Subcutaneous abdominal adipose tissue (tissue), 5 donors: ENCODE measurements around the gene LCNL1.

ENCODE experiments used
- H3K27ac ChIP-seq: one replicate; pipeline ENCODE4 v1.7.0; 2013; ENCODE audit warnings: low read depth, mild to moderate bottlenecking, inconsistent platforms, low read length, moderate library complexity
- H3K27me3 ChIP-seq, 5 donors: one replicate each; pipeline ENCODE4 v1.7.0; 2013; ENCODE audit warnings: low read length in 5 of 5, inconsistent platforms in 1 of 5; ENCODE audit not compliant: control insufficient read depth in 5 of 5, insufficient read depth in 4 of 5
- H3K36me3 ChIP-seq, 5 donors: one replicate each; pipeline ENCODE4 v1.7.0; 2013; ENCODE audit warnings: low read length in 5 of 5; ENCODE audit not compliant: control insufficient read depth in 5 of 5, insufficient read depth in 5 of 5
- H3K4me1 ChIP-seq, 5 donors: one replicate each; pipeline ENCODE4 v1.7.0; 2013; ENCODE audit warnings: low read length in 5 of 5, mild to moderate bottlenecking in 3 of 5, moderate library complexity in 1 of 5; ENCODE audit not compliant: control insufficient read depth in 5 of 5, insufficient read depth in 5 of 5
- H3K4me3 ChIP-seq, 5 donors: one replicate each; pipeline ENCODE4 v1.7.0; 2013; ENCODE audit warnings: low read length in 5 of 5, low read depth in 1 of 5
- H3K9ac ChIP-seq, 5 donors: one replicate each; pipeline ENCODE4 v1.7.0; 2013; ENCODE audit warnings: low read length in 5 of 5, mild to moderate bottlenecking in 4 of 5, moderate library complexity in 3 of 5
- H3K9me3 ChIP-seq, 5 donors: one replicate each; pipeline ENCODE4 v1.7.0; 2013; ENCODE audit warnings: low read length in 5 of 5; ENCODE audit not compliant: control insufficient read depth in 5 of 5
- donor health status: healthy.
- donor health status: healthy.
- donor health status: healthy.
- donor health status: healthy.
- donor health status: healthy.

Gene LCNL1

DNA sequence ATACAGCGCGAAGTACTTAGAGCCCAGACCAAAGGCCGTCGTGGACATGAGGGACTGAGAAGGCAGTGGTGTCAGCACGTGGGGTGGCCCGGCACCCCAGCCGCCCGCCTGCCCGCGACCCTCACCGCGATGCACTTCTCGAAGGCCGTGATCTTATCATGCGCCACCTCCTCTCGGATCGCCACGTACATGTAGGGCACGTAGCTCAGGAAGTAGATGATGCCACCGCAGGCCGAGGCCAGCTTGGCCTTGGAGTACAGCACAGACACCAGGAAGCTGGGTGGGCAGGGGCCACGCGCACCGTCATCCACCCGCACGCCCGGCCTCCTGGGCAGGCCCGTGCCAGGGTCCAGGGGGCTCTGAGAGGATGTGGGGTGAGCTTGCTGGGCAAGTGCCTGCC lies 34.3 kb downstream of the LCNL1 start:
- Histone ChIP-seq H3K4me1 (no peaks in the 10 kb centered on the region), H3K4me3 (no peak overlapping the region), H3K36me3 (peaks cover 0 to 79% (median 59%) of the 10 kb centered on the region in 5 donors), H3K9ac (no peak overlapping the region), H3K27ac (no peak overlapping the region), H3K9me3 (no peaks in the 10 kb centered on the region), H3K27me3 (no peaks in the 10 kb centered on the region)

DNA sequence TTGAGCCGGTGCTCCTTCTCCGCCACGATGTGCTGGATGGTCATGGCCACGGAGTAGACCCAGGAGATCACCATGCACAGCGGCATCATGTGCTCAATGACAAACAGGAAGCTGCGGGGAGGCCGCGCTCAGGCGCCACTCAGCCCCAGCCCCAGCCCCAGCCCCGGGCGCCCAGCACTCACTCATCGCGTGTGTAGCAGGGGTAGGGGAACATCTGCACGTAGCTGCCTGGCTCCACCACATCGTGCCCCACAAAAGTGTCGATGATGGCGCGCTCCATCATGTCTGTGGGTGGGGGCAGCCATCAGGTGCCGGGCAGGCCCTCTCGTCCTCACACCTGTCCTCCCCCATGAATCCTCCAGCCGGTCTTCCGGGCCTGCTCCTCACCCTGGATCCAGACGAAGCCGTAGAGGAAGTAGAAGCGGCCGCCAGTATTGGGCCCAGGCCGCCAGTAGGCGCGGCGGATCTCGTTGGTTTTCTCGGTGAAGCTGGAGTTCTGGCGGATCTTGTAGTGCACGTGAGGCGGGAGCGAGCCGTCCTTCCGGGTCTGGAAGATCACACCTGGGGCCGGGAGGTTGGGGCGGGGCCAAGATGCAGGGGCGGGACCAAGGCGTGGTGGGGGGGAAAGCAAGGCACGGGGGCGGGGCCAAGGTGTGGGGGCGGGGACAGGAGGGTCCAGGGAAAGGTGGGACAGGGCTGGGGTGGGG lies 35.2 kb downstream of the LCNL1 start:
- H3K27ac ChIP-seq: no peak overlapping the region
- no peak overlapping the region for H3K9ac ChIP-seq
- H3K4me1 ChIP-seq: peaks cover 0 to 6% (median 2%) of the 10 kb centered on the region in 5 donors
- peaks cover 0 to 74% (median 50%) of the 10 kb centered on the region in 5 donors for H3K36me3 ChIP-seq
- no peaks in the 10 kb centered on the region for H3K9me3 ChIP-seq
- no peak overlapping the region for H3K4me3 ChIP-seq
- H3K27me3 ChIP-seq: no peaks in the 10 kb centered on the region

DNA sequence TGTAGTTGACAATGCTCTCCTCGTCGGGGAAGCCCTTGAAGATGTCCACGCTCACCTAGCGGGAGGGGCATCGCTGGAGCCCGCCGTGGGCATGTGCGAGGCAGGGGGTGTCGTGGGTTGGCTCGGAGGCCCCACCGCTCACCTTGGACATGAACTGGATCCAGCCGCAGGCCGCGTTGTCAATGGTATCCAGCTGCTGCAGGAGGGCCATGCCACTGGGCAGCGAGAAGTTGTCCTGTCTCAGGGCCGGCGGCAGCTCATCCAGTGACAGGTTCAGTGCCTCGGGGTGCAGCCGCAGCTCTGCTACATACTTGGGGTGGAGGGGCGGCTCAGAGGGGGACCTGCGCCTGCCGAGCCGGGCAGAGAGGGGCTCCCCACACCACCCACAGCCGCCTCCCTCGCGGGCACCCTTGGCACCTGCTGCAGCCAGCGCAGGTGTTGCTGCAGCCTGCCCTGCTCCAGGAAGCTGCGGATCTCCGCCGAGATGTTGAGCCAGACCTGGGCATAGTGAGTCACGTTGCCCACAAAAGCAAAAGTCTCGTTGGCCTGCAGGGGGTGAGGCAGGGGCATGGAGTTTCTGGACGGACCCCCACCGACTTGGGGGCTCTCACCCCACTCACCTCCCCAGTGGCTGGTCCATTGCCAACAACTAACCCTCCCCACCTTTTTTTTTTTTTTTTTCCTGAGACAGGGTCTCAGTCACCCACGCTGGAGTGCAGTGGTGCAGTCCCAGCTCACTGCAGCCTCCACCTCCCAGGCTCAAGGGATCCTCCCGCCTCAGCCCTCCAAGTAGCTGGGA lies 36.2 kb downstream of the LCNL1 start:
- Histone ChIP-seq H3K27ac (no peak overlapping the region), H3K4me1 (peaks cover 0 to 16% (median 11%) of the 10 kb centered on the region in 5 donors), H3K36me3 (peaks cover 0 to 66% (median 46%) of the 10 kb centered on the region in 5 donors)

DNA sequence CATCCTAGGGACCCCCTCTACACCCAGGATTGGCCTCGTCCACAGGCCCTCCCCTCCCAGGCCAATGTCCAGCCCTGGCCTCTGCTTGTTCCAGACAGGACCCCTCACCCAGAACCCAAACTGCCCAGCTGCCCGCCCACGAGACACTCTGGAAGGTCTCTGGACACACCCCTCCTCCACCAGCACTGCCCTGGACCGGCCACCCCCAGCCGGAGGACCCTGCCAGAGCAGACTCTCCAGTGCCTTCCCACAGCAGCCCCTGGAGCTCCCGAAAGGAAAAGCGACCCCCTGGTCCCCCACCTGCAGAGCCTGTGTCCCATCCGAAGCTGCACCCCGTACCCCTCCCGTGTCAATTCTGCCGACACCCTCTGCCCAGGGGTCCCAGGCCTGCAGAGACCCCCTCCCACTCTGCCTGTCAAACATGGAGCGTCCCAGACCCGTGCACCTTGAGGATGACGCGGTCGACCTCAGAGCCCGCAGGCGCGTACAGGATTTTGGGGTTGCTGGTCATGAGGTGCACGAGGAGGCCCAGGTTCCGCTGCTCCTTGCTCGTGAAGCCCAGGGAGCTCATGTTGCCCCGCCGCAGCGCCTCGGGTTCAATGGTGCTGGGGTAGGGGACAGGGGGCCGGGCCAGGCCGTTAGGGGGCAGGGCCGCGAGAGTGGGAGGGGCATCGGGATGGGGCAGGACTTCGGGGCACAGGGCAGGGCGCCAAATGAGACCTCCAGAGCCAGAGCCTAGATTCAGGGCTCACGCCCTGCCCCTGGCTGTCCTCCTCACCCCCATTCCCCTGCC lies 37.3 kb downstream of the LCNL1 start:
- H3K4me1 ChIP-seq: peaks cover 0 to 24% (median 12%) of the 10 kb centered on the region in 5 donors
- no peak overlapping the region for H3K9ac ChIP-seq
- no peaks in the 10 kb centered on the region for H3K9me3 ChIP-seq
- peaks cover 0 to 55% (median 36%) of the 10 kb centered on the region in 5 donors for H3K36me3 ChIP-seq
- H3K27ac ChIP-seq: no peak overlapping the region
- H3K4me3 ChIP-seq: no peak overlapping the region
- no peaks in the 10 kb centered on the region for H3K27me3 ChIP-seq

More for the DNA sequence above, 36.2 kb downstream of the LCNL1 start:
- no peak overlapping the region for H3K4me3 ChIP-seq
- H3K27me3 ChIP-seq: no peaks in the 10 kb centered on the region
- no peaks in the 10 kb centered on the region for H3K9me3 ChIP-seq
- H3K9ac ChIP-seq: no peak overlapping the region

DNA sequence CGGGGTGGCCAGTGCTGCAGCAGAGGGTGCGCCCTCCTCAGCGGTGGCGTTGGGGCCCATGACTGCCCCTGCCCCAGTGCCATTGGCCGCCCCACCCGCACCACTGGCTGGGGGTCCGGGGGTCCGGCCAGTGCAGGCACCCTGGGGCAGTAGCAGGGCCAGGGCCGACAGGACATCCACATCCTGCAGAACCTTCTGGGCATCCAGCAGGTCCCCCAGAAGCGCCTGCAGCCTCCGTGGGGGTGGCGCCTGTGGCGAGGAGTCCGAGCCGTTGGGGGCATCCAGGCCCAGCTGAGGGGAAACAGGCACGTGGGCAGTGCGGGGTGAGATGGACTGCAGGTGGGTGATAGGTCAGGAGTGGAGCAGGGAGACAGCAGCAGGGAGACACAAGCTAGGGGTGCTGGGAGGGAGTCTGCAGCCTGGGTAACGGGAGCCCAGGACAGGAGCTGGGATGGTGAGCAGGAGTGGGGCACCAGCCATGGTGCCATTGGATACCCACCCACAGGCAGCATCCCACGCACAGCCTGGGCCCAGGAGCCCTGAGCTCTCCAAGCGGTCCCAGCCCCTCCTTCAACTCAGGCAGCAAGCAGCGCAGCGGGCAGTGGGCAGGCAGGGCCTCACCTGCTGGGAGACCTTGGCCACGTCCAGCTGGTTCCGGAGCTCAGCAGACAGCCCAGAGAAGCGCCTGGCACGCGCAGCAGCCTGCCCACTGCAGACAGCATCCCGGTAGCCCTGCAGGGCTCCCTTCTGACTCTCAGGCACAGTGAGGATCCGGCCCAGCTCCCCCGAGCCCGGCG lies 38.2 kb downstream of the LCNL1 start:
- no peak overlapping the region for H3K27ac ChIP-seq
- H3K36me3 ChIP-seq: peaks cover 0 to 47% (median 28%) of the 10 kb centered on the region in 5 donors
- no peaks in the 10 kb centered on the region for H3K27me3 ChIP-seq
- peaks cover 0 to 33% (median 20%) of the 10 kb centered on the region in 5 donors for H3K4me1 ChIP-seq
- H3K9ac ChIP-seq: no peak overlapping the region
- no peak overlapping the region for H3K4me3 ChIP-seq
- no peaks in the 10 kb centered on the region for H3K9me3 ChIP-seq

DNA sequence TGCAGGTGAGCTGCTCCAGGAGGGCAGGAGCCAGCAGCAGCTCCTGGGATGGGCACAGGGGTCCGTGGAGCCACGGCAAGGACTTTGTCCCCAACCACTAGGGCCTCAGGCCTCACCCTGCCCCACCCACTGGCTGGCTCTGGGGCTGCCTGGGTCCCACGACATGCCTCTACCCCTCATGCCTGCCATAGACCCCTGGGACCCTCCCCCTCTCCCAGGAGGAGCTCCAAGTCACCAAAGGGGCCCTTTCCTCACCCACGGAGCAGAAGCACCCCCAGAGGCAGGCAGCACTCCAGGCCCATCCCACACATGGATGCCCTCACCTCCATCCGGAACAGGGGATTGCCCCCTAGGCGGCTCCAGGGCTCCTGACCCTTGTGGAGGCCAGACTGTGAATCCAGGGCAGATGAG lies 38.8 kb downstream of the LCNL1 start:
- H3K27me3 ChIP-seq: no peaks in the 10 kb centered on the region
- peaks cover 0 to 39% (median 27%) of the 10 kb centered on the region in 5 donors for H3K4me1 ChIP-seq
- H3K4me3 ChIP-seq: no peak overlapping the region
- peaks cover 0 to 40% (median 23%) of the 10 kb centered on the region in 5 donors for H3K36me3 ChIP-seq
- H3K9me3 ChIP-seq: no peaks in the 10 kb centered on the region
- H3K9ac ChIP-seq: no peak overlapping the region
- no peak overlapping the region for H3K27ac ChIP-seq

DNA sequence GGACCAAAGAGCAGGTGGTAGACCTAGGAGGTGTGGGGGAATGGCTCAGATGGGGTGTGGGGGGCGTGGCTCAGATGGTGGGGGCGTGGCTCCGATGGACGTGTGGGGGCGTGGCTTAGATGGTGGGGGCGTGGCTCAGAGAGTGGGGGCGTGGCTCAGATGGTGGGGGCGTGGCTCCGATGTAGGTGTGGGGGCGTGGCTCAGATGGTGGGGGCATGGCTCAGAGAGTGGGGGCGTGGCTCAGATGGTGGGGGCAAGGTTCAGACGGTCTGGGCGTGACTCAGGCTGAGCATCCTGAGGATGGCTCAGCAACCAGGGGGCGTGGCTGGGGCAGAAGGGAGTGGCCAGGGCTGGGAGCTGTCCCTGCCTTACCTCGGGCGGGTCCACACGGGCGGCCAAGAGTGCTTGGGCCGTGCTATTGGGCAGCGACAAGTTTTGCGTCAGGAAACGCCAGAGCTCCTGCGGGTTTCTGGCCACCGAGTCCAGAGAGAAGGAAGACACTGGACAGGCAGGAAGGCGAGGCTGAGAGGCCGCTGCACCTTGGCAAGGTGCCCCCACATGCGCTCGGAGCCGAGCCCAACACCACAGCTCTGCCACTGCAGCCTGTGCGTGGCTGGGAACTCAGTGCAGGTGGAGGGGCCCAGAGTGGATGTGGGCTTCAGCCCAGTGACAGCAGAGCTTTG lies 39.3 kb downstream of the LCNL1 start:
- H3K27me3 ChIP-seq: no peaks in the 10 kb centered on the region
- no peak overlapping the region for H3K9ac ChIP-seq
- peaks cover 2 to 44% (median 32%) of the 10 kb centered on the region in 5 donors for H3K4me1 ChIP-seq
- no peaks in the 10 kb centered on the region for H3K9me3 ChIP-seq
- no peak overlapping the region for H3K27ac ChIP-seq
- H3K4me3 ChIP-seq: no peak overlapping the region
- peaks cover 0 to 35% (median 18%) of the 10 kb centered on the region in 5 donors for H3K36me3 ChIP-seq

DNA sequence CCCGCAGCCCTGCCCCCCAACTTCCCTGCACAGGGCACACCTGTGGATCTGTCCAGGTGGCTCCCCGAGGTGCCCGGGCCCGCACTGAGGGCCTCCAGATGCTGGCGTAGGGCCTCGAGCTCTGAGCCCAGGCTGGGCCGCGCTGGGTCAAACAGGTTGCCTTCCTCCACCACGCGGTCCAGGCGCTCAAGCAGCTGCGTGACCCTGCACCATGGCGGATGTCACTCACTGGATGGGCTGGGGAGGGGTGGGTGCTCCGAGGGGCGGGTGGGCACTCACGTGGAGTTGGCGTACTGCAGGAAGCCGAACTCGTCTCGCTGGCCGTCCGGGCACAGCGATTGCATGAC lies 39.8 kb downstream of the LCNL1 start:
- no peak overlapping the region for H3K9ac ChIP-seq
- H3K9me3 ChIP-seq: no peaks in the 10 kb centered on the region
- peaks cover 0 to 30% (median 13%) of the 10 kb centered on the region in 5 donors for H3K36me3 ChIP-seq
- H3K27me3 ChIP-seq: no peaks in the 10 kb centered on the region
- H3K4me1 ChIP-seq: peaks cover 4 to 49% (median 37%) of the 10 kb centered on the region in 5 donors
- H3K27ac ChIP-seq: no peak overlapping the region
- H3K4me3 ChIP-seq: no peak overlapping the region

DNA sequence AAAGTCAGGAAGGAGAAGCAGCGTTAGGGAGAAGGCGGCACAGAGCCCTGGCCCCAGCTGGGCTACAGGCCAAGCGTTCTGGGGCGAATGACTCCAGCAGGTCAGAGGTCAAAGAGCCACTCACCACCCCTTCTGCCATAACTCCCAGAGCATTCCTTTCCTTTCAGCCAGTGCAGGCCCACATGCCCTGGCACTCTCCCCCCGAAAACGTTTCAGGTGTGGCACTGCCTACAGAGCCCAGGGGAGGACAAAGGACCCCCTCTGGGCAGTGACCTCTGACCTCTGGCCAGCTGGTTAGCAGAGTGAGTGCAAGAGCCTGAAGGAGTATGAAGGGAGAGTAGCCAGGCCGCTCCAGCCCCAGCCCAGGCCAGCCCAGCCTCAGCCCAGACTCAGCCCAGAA lies 40.4 kb downstream of the LCNL1 start:
- peaks cover 0 to 25% (median 8%) of the 10 kb centered on the region in 5 donors for H3K36me3 ChIP-seq
- H3K4me3 ChIP-seq: no peak overlapping the region
- H3K27me3 ChIP-seq: no peaks in the 10 kb centered on the region
- no peaks in the 10 kb centered on the region for H3K9me3 ChIP-seq
- peak overlapping the region in 1 of 5 donors; percentile 11 for H3K9ac ChIP-seq
- H3K27ac ChIP-seq: peak overlapping the region; percentile 10
- H3K4me1 ChIP-seq: peaks cover 4 to 50% (median 37%) of the 10 kb centered on the region in 5 donors
